A673 (cell line): ENCODE measurements around the gene RAMP1. TPM values are rescaled to one million over a fixed set of nuclear protein-coding genes. Genes with fewer than 3 reads are reported as not detected.

ENCODE experiments used
- BruUV-seq: library from RNA; stranded (reverse); fragments of 400-500 nt; replicated peaks from 2 replicates; lab custom pipeline; 2021; lab: Mats Ljungman, UMichigan
- CTCF ChIA-PET: fragments of 300-600 bp; sonication (Branson Sonifier 250); formaldehyde crosslinking; loops from one replicate; lab custom pipeline; 2022; ENCODE audit warnings: antibody characterized with exemption; lab: Charles Lee
- POLR2A ChIA-PET: fragments of 300-600 bp; sonication (Branson Sonifier 250); formaldehyde crosslinking; loops from one replicate; lab custom pipeline; 2022; ENCODE audit warnings: antibody characterized with exemption; ENCODE audit not compliant: low non-redundant PET; lab: Charles Lee
- DNase-seq: peaks from one replicate; pipeline ENCODE4 v3.0.0-alpha.2; 2015; ENCODE audit warnings: low spot score
- H3K27ac ChIP-seq: fragments of 200-600 bp; sonication (generic); 2 replicates; pipeline ENCODE4 v1.5.1; 2016; ENCODE audit warnings: mixed run types, low read depth, mild to moderate bottlenecking, mixed read lengths, antibody characterized with exemption, low read length; ENCODE audit not compliant: poor library complexity, severe bottlenecking
- H3K27me3 ChIP-seq: fragments of 200-600 bp; sonication (generic); replicated peaks from 2 replicates; pipeline ENCODE4 v1.6.1; 2017; ENCODE audit warnings: mixed run types, low read depth, mild to moderate bottlenecking, mixed read lengths, antibody characterized with exemption, low read length; ENCODE audit not compliant: insufficient read depth, poor library complexity
- H3K36me3 ChIP-seq: fragments of 200-600 bp; sonication (generic); 2 replicates; pipeline ENCODE4 v1.6.1; 2016; ENCODE audit warnings: mixed run types, mild to moderate bottlenecking, mixed read lengths, antibody characterized with exemption, low read length; ENCODE audit not compliant: insufficient read depth, poor library complexity, severe bottlenecking
- H3K4me1 ChIP-seq: fragments of 200-600 bp; sonication (generic); 2 replicates; pipeline ENCODE4 v1.6.1; 2017; ENCODE audit warnings: mixed run types, mild to moderate bottlenecking, mixed read lengths, antibody characterized with exemption, low read length; ENCODE audit not compliant: insufficient read depth, poor library complexity, severe bottlenecking
- H3K4me3 ChIP-seq: fragments of 200-600 bp; sonication (generic); 2 replicates; pipeline ENCODE4 v1.5.1; 2016; ENCODE audit warnings: low read depth, mixed run types, mild to moderate bottlenecking, mixed read lengths, low read length; ENCODE audit not compliant: poor library complexity, severe bottlenecking
- H3K9me3 ChIP-seq: fragments of 200-600 bp; sonication (generic); 2 replicates; pipeline ENCODE4 v1.6.1; 2016; ENCODE audit warnings: mixed run types, low read depth, mild to moderate bottlenecking, mixed read lengths, antibody characterized with exemption, low read length; ENCODE audit not compliant: poor library complexity, severe bottlenecking
- EZH2 ChIP-seq: fragments of 200-600 bp; sonication (generic); IDR thresholded peaks from 2 replicates; pipeline ENCODE4 v1.6.1; 2017; ENCODE audit warnings: borderline replicate concordance, low read depth, mild to moderate bottlenecking, mixed read lengths, antibody characterized with exemption, low read length; ENCODE audit not compliant: poor library complexity, severe bottlenecking
- intact Hi-C: fragments of 100-400 bp; cut with micrococcal nuclease; formaldehyde crosslinking; loops from one replicate; pipeline ENCODE4 v1.10.0; 2022; ENCODE audit not compliant: unreplicated experiment
- total RNA-seq: library from RNA; stranded (reverse); gene quantifications from 2 replicates; pipeline ENCODE4 v1.2.3, GENCODE V29; 2021
- TF ChIP-seq, protein P1 (sequence below): fragments of 300-800, 200-600 bp; sonication (generic); conservative IDR thresholded peaks from 2 replicates; pipeline ENCODE4 v1.5.1; 2017; ENCODE audit warnings: low read depth, mild to moderate bottlenecking, antibody characterized with exemption, low read length, moderate library complexity, mixed read lengths

Gene RAMP1
- total RNA-seq, 1 experiment from 2014 or later: 24.8 TPM

DNA sequence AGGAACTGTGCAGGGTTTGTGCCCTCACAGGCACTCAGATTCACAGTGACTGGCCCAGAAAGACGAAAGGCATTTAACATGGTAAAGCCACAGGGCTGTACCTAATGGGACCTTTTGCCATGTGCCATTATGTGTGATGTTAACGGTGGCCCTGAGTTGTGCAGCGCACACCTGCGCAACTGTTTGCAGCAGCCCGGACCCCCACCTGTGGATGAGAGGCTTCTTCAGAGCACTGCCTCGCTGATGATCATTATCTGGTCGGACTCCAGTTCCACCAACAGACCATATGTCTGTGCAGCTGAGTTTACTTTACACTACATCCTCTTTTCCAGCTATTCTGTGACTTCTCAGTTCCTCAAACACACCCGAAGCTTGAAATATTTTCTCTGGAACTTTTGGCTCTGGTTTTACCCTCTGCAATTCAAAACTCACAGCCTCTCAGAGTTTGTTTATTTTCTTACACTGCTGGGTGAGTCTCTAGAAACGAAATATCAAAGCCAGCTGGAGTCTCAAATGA lies 71.8 kb downstream of the RAMP1 start:
- Histone ChIP-seq H3K27ac (no peak overlapping the region), H3K27me3 (no peaks in the 10 kb centered on the region), H3K36me3 (no peaks in the 10 kb centered on the region), H3K4me1 (no peaks in the 10 kb centered on the region), H3K4me3 (no peak overlapping the region), H3K9me3 (no peaks in the 10 kb centered on the region)
- DNase-seq: no peak
- TF ChIP-seq, protein P1, sequence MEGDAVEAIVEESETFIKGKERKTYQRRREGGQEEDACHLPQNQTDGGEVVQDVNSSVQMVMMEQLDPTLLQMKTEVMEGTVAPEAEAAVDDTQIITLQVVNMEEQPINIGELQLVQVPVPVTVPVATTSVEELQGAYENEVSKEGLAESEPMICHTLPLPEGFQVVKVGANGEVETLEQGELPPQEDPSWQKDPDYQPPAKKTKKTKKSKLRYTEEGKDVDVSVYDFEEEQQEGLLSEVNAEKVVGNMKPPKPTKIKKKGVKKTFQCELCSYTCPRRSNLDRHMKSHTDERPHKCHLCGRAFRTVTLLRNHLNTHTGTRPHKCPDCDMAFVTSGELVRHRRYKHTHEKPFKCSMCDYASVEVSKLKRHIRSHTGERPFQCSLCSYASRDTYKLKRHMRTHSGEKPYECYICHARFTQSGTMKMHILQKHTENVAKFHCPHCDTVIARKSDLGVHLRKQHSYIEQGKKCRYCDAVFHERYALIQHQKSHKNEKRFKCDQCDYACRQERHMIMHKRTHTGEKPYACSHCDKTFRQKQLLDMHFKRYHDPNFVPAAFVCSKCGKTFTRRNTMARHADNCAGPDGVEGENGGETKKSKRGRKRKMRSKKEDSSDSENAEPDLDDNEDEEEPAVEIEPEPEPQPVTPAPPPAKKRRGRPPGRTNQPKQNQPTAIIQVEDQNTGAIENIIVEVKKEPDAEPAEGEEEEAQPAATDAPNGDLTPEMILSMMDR: no peak
- TF ChIP-seq EZH2: no peak
- ChIA-PET CTCF (no interaction called here), POLR2A (no interaction called here)
- BruUV-seq: no TSS peak
- intact Hi-C loops: no loop called here

DNA sequence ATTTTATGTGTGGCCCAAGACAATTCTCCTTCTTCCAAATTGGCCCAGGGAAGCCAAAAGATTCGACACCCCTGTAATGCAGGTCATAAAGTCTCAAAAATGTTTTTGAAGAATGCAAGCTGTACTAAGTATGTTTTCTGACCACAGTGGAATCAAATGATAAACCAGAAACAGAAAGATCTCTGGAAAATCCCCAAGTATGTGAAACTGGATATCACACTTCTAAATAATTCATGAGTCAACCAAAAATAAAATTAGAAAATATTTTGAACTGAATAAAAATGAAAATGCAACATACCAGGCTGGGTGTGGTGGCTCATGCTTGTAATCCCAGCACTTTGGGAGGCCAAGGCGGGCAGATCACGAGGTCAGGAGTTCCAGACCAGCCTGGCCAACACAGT lies 73.3 kb downstream of the RAMP1 start:
- POLR2A ChIA-PET: no interaction called here

DNA sequence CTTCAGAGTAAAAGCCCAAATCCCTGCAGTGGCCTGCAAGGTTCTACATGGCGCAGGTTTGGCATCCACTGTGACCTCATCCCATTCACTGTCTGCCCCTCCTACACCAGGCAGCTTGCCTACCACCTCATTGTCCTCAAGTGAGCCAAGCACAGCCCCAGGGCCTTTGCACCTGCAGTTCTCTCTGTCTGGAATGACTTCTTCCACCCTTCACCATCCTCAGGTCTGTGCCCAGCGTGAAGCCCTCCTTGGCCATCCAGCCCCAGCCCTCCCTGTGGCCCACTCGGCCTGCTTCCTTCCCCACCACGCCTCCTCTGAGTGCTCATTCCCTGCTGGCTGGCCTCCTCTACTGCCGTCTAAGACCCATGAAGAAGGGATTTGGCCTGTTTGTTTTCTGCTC lies 74.8 kb downstream of the RAMP1 start:
- TF ChIP-seq, protein P1: no peak
- TF ChIP-seq EZH2: no peak
- H3K36me3 ChIP-seq: no peaks in the 10 kb centered on the region
- H3K27me3 ChIP-seq: no peaks in the 10 kb centered on the region
- no peak for DNase-seq
- H3K9me3 ChIP-seq: no peaks in the 10 kb centered on the region
- ChIA-PET POLR2A (no interaction called here), CTCF (no interaction called here)
- no peak overlapping the region for H3K27ac ChIP-seq
- H3K4me3 ChIP-seq: no peak overlapping the region
- intact Hi-C loops: no loop called here
- no peaks in the 10 kb centered on the region for H3K4me1 ChIP-seq
- no TSS peak for BruUV-seq

More for the DNA sequence above, 73.3 kb downstream of the RAMP1 start:
- Histone ChIP-seq H3K27ac (no peak overlapping the region), H3K4me3 (no peak overlapping the region), H3K36me3 (no peaks in the 10 kb centered on the region), H3K27me3 (no peaks in the 10 kb centered on the region), H3K9me3 (no peaks in the 10 kb centered on the region), H3K4me1 (no peaks in the 10 kb centered on the region)
- TF ChIP-seq, protein P1: no peak
- TF ChIP-seq EZH2: no peak
- DNase-seq: no peak
- CTCF ChIA-PET: no interaction called here
- intact Hi-C loops: no loop called here
- BruUV-seq: no TSS peak
